Measurements from ENCODE around the gene CFL1. TPM values are rescaled to one million over a fixed set of nuclear protein-coding genes. Genes with fewer than 3 reads are reported as not detected.

Gene CFL1
- total and polyA plus RNA-seq, 2 of the 8 experiments (the other 6 are each of a cell fraction or from before 2014, with no cell fraction given), result 1,252 to 1,365 TPM

DNA sequence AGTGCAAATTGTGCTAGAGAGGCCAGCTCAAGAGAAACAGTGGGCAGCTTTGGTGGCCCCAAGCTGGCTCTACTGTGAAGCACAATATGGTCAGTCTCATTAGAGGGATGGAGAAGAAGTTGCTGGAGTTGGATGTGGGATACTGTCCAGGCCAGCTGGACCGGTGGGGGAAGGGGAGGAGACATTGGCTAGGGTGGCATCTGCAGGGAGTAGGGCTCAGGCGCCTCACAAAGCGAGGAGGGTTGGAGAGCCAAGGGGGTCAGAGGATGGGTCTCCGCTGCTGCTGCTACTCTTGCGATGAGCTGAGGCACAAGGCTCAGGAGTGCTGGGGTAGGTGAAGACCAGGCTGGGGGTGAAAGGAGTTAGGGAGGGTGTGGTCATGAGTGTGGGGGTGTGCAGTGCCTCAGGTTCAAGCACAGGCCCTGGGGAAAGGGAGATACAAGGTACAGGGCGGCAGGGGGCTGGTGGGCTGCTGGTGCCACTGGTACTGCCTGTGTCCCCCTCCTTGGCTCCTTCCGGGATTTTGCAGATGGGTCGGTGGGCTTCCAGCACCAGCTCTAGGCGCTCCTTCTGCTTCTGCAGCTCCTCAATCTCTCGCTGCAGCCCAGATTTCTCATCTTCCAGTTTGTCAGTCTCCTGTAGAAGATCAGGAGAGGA lies 34.8 kb upstream of the CFL1 start:
- Histone ChIP-seq H3K14ac (ENCODE audit: insufficient read length) (no peak overlapping the region), H3K79me2 (ENCODE audit: control insufficient read depth in 1 of 2, insufficient read depth in 2 of 2, low read length in 2 of 2) (no peaks in the 10 kb centered on the region), H2AK5ac (ENCODE audit: low read depth, low read length) (no peak overlapping the region), H4K91ac (replicated peaks; ENCODE audit: insufficient read length, low read length) (no peak overlapping the region), H3K4ac (replicated peaks; ENCODE audit: insufficient read length, low read depth, low read length) (no peak overlapping the region), H2BK120ac (replicated peaks; ENCODE audit: low read depth, low read length) (no peak overlapping the region), H4K5ac (ENCODE audit: insufficient read length, low read depth, low read length) (no peak overlapping the region), H3K23me2 (ENCODE audit: low read depth, low read length) (peaks cover 20% of the 10 kb centered on the region), H4K20me1 (replicated peaks in 1 of 2; ENCODE audit: control insufficient read depth in 1 of 2, insufficient read depth in 2 of 2, low read length in 2 of 2) (peaks cover 0 to 4% of the 10 kb centered on the region in 2 experiments), H2AFZ (ENCODE audit: low read length) (no peak overlapping the region), H3K18ac (ENCODE audit: extremely low read depth, low read length) (no peak overlapping the region), H3K56ac (replicated peaks; ENCODE audit: insufficient read length, low read depth, low read length) (no peak overlapping the region), H3K4me2 (ENCODE audit: insufficient read depth in 1 of 2, low read depth in 2 of 2, low read length in 2 of 2) (peak overlapping the region; percentile 9 to 94; a peak in 2 of 4 replicates), H3K27me3 (replicated peaks in 1 of 4; ENCODE audit: control insufficient read depth in 3 of 4, extremely low read depth in 1 of 4, insufficient read depth in 3 of 4, low read length in 3 of 4) (peaks cover 0 to 14% (median 8%) of the 10 kb centered on the region in 4 experiments; a peak in 6 of 7 replicates), H3K4me3 (ENCODE audit: extremely low read depth in 1 of 4, insufficient read depth in 2 of 4, low read depth in 3 of 4, low read length in 4 of 4) (peak overlapping the region in 1 of 4 experiments; percentile 82; a peak in 1 of 8 replicates), H3K9me3 (ENCODE audit: insufficient read depth in 2 of 2, low read depth in 1 of 2, low read length in 1 of 2) (no peaks in the 10 kb centered on the region), H4K8ac (ENCODE audit: extremely low read depth, insufficient read depth, low read length) (no peak overlapping the region; the same call in 1 of the 2 replicates), H3K27ac (ENCODE audit: low read depth, low read length) (no peak overlapping the region), H3K36me3 (ENCODE audit: control insufficient read depth in 2 of 4, insufficient read depth in 4 of 4, low read length in 3 of 4) (no peaks in the 10 kb centered on the region), H2BK5ac (ENCODE audit: low read depth, low read length) (no peak overlapping the region), H3K79me1 (ENCODE audit: low read depth, low read length) (no peaks in the 10 kb centered on the region; the same call in 1 of the 2 replicates), H2BK20ac (ENCODE audit: low read length) (no peak overlapping the region), H3K4me1 (replicated peaks in 1 of 4; ENCODE audit: control insufficient read depth in 3 of 4, insufficient read depth in 4 of 4, low read length in 3 of 4) (peaks cover 0 to 28% (median 8%) of the 10 kb centered on the region in 4 experiments; a peak in 5 of 7 replicates), H2BK12ac (ENCODE audit: low read depth, low read length) (no peak overlapping the region), H2BK15ac (ENCODE audit: low read length) (peak overlapping the region; percentile 88; the same call in 1 of the 2 replicates), H3K9ac (replicated peaks in 1 of 4; ENCODE audit: extremely low read depth in 1 of 4, low read depth in 3 of 4, low read length in 3 of 4) (no peak overlapping the region), H3K23ac (ENCODE audit: insufficient read length) (no peak overlapping the region)
- DNase-seq (ENCODE audit: low read depth in 1 of 2, low spot score in 2 of 2) (no peak), FAIRE-seq (no peak)
- ChIA-PET POLR2A (ENCODE audit: partially characterized antibody) (interaction anchor here (0.8 to 39.7 kb wide), 8 partner anchors 7 to 172 kb away, joined by 3 to 1071 read pairs (median 11); partner anchors contain the start of genes C11orf68, CFL1, EFEMP2 and FOSL1), CTCF (ENCODE audit: partially characterized antibody) (interaction anchor here (0.6 to 19.6 kb wide), 15 partner anchors 7 to 307 kb away, joined by 3 to 283 read pairs (median 30); partner anchors contain the start of genes AP5B1, C11orf68, CFL1 and EFEMP2)
- no peak for TF ChIP-seq SUZ12 (IDR thresholded peaks at IDR 0.05; ENCODE audit: low read length)
- no peak for TF ChIP-seq RNF2 (IDR thresholded peaks at IDR 0.05; ENCODE audit: borderline replicate concordance, low read depth, low read length, missing control alignments, poor library complexity, severe bottlenecking)
- 93% methylated on average over 10 of the region's 10 CpGs; no CpG with 5 or more reads in 1 of the 2 experiments for WGBS, 2 experiments (ENCODE audit: extremely low coverage in 1 of 2, insufficient coverage in 1 of 2, insufficient read length in 1 of 2, insufficient replicate concordance in 2 of 2, low coverage in 1 of 2, low lambda C conversion rate in 2 of 2, missing lambda C conversion rate in 1 of 2)

Data from H1 (cell line).